Measurements from ENCODE around the gene MCC. TPM values are rescaled to one million over a fixed set of nuclear protein-coding genes. Genes with fewer than 3 reads are reported as not detected.

Gene MCC
- total RNA-seq, 1 donor from 2014 or later: 26.9 TPM

DNA sequence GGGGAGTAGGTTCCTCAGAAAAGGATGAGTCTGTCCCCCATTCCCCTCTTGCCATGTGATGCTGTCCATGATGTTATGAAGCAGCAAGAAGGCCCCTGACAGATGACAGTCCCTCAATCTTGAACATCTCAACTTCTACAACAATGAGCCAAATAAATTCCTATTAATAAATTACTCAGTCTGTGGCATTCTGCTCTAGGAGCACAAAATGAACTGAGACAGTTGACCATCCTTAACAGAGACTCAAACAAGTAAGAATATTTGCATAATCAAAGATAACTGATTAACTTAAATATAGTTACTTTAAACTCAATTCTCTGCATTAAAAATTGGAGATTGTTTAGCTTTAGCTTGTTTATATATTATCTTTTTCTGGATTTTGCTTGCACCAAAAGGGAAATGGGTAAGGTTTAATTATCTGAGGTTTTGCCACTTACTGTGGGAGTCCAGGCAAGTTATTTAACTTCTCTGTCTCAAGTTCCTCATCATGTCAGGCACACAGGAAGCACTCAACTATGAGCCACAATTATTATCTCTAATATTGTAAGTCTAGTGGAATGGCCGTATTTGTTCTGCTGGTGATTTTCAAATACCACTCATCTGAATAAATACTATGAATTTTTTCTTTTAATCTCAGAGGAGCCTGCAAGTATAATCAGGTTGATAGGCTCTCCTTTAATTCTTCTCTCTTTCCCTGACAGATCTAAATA, 216.4 kb downstream of the MCC start:
- H3K4me1 Mint-ChIP-seq (ENCODE audit: low read depth, unreplicated experiment): peaks cover 67% of the 10 kb centered on the region
- H3K4me2 ChIP-seq (ENCODE audit: low read length): peak overlapping the region; percentile 43
- H3K4me3 ChIP-seq (ENCODE audit: insufficient read depth, low read depth, low read length): no peak overlapping the region
- H3K36me3 Mint-ChIP-seq (ENCODE audit: low read depth, unreplicated experiment): no peaks in the 10 kb centered on the region
- peak overlapping the region; percentile 20 for H3K9ac ChIP-seq (ENCODE audit: low read length)
- H3K27ac ChIP-seq (ENCODE audit: low read depth, low read length): peak overlapping the region; percentile 64
- H3K9me3 Mint-ChIP-seq (ENCODE audit: unreplicated experiment): peaks cover 2% of the 10 kb centered on the region
- H3K79me2 ChIP-seq (ENCODE audit: insufficient read depth, low read length): peaks cover 50% of the 10 kb centered on the region
- H3K4me3 Mint-ChIP-seq (ENCODE audit: unreplicated experiment): no peak overlapping the region
- no peaks in the 10 kb centered on the region for H3K36me3 ChIP-seq (ENCODE audit: insufficient read depth, low read length)
- H3K27me3 ChIP-seq (ENCODE audit: insufficient read depth, low read length): no peaks in the 10 kb centered on the region
- no peaks in the 10 kb centered on the region for H3K27me3 Mint-ChIP-seq (ENCODE audit: low read depth, unreplicated experiment)
- TF ChIP-seq, protein P1, sequence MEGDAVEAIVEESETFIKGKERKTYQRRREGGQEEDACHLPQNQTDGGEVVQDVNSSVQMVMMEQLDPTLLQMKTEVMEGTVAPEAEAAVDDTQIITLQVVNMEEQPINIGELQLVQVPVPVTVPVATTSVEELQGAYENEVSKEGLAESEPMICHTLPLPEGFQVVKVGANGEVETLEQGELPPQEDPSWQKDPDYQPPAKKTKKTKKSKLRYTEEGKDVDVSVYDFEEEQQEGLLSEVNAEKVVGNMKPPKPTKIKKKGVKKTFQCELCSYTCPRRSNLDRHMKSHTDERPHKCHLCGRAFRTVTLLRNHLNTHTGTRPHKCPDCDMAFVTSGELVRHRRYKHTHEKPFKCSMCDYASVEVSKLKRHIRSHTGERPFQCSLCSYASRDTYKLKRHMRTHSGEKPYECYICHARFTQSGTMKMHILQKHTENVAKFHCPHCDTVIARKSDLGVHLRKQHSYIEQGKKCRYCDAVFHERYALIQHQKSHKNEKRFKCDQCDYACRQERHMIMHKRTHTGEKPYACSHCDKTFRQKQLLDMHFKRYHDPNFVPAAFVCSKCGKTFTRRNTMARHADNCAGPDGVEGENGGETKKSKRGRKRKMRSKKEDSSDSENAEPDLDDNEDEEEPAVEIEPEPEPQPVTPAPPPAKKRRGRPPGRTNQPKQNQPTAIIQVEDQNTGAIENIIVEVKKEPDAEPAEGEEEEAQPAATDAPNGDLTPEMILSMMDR (IDR thresholded peaks at IDR 0.05; ENCODE audit: insufficient read depth, low read depth, low read length): no peak
- TF ChIP-seq EZH2 (IDR thresholded peaks at IDR 0.05; ENCODE audit: insufficient read depth, low read length): no peak
- H4K20me1 ChIP-seq (ENCODE audit: insufficient read depth, low read length): peaks cover 7% of the 10 kb centered on the region
- H3K4me1 ChIP-seq (ENCODE audit: insufficient read depth, low read length): peaks cover 34% of the 10 kb centered on the region
- DNase-seq (ENCODE audit: low read depth): peak; percentile 54
- H2AFZ ChIP-seq (ENCODE audit: low read depth, low read length): no peak overlapping the region
- H3K9me3 ChIP-seq (ENCODE audit: insufficient read depth, low read depth, low read length): no peaks in the 10 kb centered on the region
- H3K27ac Mint-ChIP-seq (ENCODE audit: unreplicated experiment): peak overlapping the region; percentile 34
- no peak for FAIRE-seq

DNA sequence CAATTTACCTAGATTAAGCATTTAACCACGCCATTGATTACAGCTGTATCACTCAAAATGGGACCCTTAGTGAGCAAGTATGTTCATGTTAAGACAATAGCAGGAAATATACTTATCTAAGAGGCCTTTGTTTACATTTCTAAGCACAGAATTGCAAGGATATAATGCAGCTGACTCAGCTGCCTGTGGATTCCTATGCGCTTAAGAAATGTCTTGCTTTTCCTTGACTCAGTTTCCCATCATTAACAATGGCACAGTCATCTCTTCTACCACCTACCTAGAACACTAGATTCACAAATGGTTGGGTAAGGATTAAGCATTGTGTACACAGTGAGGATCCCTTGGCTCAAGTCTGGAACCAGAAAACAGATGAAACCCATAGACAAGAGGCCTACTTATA, 217.2 kb downstream of the MCC start:
- FAIRE-seq (peak; percentile 47), DNase-seq (ENCODE audit: low read depth) (peak; percentile 80)
- H3K4me3 ChIP-seq (ENCODE audit: insufficient read depth, low read depth, low read length): no peak overlapping the region
- H3K27me3 ChIP-seq (ENCODE audit: insufficient read depth, low read length): no peaks in the 10 kb centered on the region
- no peaks in the 10 kb centered on the region for H3K9me3 ChIP-seq (ENCODE audit: insufficient read depth, low read depth, low read length)
- H3K36me3 ChIP-seq (ENCODE audit: insufficient read depth, low read length): no peaks in the 10 kb centered on the region
- no peak overlapping the region for H2AFZ ChIP-seq (ENCODE audit: low read depth, low read length)
- peak overlapping the region; percentile 64 for H3K27ac ChIP-seq (ENCODE audit: low read depth, low read length)
- Mint-ChIP-seq H3K4me3 (ENCODE audit: unreplicated experiment) (no peak overlapping the region), H3K9me3 (ENCODE audit: unreplicated experiment) (peaks cover 2% of the 10 kb centered on the region), H3K4me1 (ENCODE audit: low read depth, unreplicated experiment) (peaks cover 69% of the 10 kb centered on the region), H3K27me3 (ENCODE audit: low read depth, unreplicated experiment) (no peaks in the 10 kb centered on the region), H3K27ac (ENCODE audit: unreplicated experiment) (peak overlapping the region; percentile 34), H3K36me3 (ENCODE audit: low read depth, unreplicated experiment) (no peaks in the 10 kb centered on the region)
- peaks cover 6% of the 10 kb centered on the region for H4K20me1 ChIP-seq (ENCODE audit: insufficient read depth, low read length)
- peaks cover 54% of the 10 kb centered on the region for H3K79me2 ChIP-seq (ENCODE audit: insufficient read depth, low read length)
- no peak for TF ChIP-seq EZH2 (IDR thresholded peaks at IDR 0.05; ENCODE audit: insufficient read depth, low read length)
- TF ChIP-seq, protein P1 (IDR thresholded peaks at IDR 0.05; ENCODE audit: insufficient read depth, low read depth, low read length): no peak
- peak overlapping the region; percentile 43 for H3K4me2 ChIP-seq (ENCODE audit: low read length)
- H3K4me1 ChIP-seq (ENCODE audit: insufficient read depth, low read length): peaks cover 34% of the 10 kb centered on the region
- H3K9ac ChIP-seq (ENCODE audit: low read length): peak overlapping the region; percentile 20

DNA sequence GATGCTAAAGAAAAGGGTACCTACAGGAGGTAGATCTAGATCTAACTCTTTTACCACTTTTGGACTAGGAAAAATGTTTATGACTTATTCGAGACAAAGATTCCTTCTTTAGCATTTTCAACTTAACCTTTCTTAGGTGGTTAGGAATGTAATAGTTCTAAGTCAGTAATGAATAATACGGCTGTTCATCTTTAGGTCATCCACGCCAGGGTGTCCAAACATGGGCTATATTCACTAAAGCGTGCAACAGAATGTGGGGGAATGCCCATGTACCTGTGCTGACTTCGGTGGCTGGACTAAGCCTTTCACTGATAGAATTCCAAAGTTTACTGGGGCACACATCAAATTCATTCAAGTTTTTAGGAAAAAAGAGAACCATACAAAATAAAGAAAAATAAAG, 218.2 kb downstream of the MCC start:
- Mint-ChIP-seq H3K9me3 (ENCODE audit: unreplicated experiment) (peaks cover 2% of the 10 kb centered on the region), H3K4me1 (ENCODE audit: low read depth, unreplicated experiment) (peaks cover 68% of the 10 kb centered on the region), H3K4me3 (ENCODE audit: unreplicated experiment) (no peak overlapping the region), H3K27ac (ENCODE audit: unreplicated experiment) (peak overlapping the region; percentile 38), H3K36me3 (ENCODE audit: low read depth, unreplicated experiment) (no peaks in the 10 kb centered on the region), H3K27me3 (ENCODE audit: low read depth, unreplicated experiment) (no peaks in the 10 kb centered on the region)
- Histone ChIP-seq H3K36me3 (ENCODE audit: insufficient read depth, low read length) (no peaks in the 10 kb centered on the region), H3K9me3 (ENCODE audit: insufficient read depth, low read depth, low read length) (no peaks in the 10 kb centered on the region), H4K20me1 (ENCODE audit: insufficient read depth, low read length) (peaks cover 6% of the 10 kb centered on the region), H3K4me2 (ENCODE audit: low read length) (no peak overlapping the region), H3K27me3 (ENCODE audit: insufficient read depth, low read length) (no peaks in the 10 kb centered on the region), H3K4me3 (ENCODE audit: insufficient read depth, low read depth, low read length) (no peak overlapping the region), H3K9ac (ENCODE audit: low read length) (no peak overlapping the region), H3K4me1 (ENCODE audit: insufficient read depth, low read length) (peaks cover 34% of the 10 kb centered on the region), H3K79me2 (ENCODE audit: insufficient read depth, low read length) (peaks cover 50% of the 10 kb centered on the region), H3K27ac (ENCODE audit: low read depth, low read length) (no peak overlapping the region), H2AFZ (ENCODE audit: low read depth, low read length) (no peak overlapping the region)
- DNase-seq (ENCODE audit: low read depth) (no peak), FAIRE-seq (no peak)
- TF ChIP-seq, protein P1 (IDR thresholded peaks at IDR 0.05; ENCODE audit: insufficient read depth, low read depth, low read length): no peak
- no peak for TF ChIP-seq EZH2 (IDR thresholded peaks at IDR 0.05; ENCODE audit: insufficient read depth, low read length)
